Tongue (tissue), 1 donor: ENCODE results near the gene USP35. TPM values are rescaled to one million over a fixed set of nuclear protein-coding genes. Genes with fewer than 3 reads are reported as not detected.

Experiments
- total RNA-seq: library from RNA; depleted of rRNA; stranded (reverse); fragments of >200 nt; gene quantifications from one replicate; pipeline ENCODE4 v1.2.3, GENCODE V29; 2014

USP35 gene
- total RNA-seq, 1 donor from 2014 or later: 8.2 TPM

Other genes starting within 250 kb of the USP35 start
- gene INTS4, start 194.3 kb upstream of the USP35 start, total RNA-seq: 48.1 TPM
- 2.9 TPM for gene KCTD14, start 165.6 kb upstream of the USP35 start, total RNA-seq
- gene THRSP, start 125.1 kb upstream of the USP35 start, total RNA-seq: 2.1 TPM
- 135 TPM for gene NDUFC2, start 109.1 kb upstream of the USP35 start, total RNA-seq
- gene ALG8, start 49.3 kb upstream of the USP35 start, total RNA-seq: 17.8 TPM
- 4.1 TPM for gene KCTD21, start 293 bp upstream of the USP35 start, total RNA-seq
- gene GAB2, start 228.9 kb downstream of the USP35 start, total RNA-seq: 14.2 TPM